Measurements from ENCODE around the gene CLK3.
"Not testable (repeated sequence)": the region's sequence is repeated elsewhere in the genome, so short reads cannot be mapped to it uniquely, and the experiment has no call there.

Gene CLK3

GRCh38 chr15:74646480-74646879 is 30.8 kb downstream of the CLK3 start:
- DNase-seq, result no peak

- no peak for DNase-seq
Observed at GRCh38 chr15:74648051-74648842, 32.6 kb downstream of the CLK3 start.

GRCh38 chr15:74651242-74651741 is 35.7 kb downstream of the CLK3 start:
- DNase-seq, result no peak

- no peak for DNase-seq
Observed at GRCh38 chr15:74653426-74654102, 37.9 kb downstream of the CLK3 start.

- no peak for DNase-seq
Observed at GRCh38 chr15:74655424-74655823, 39.8 kb downstream of the CLK3 start.

GRCh38 chr15:74656935-74657535 is 41.4 kb downstream of the CLK3 start:
- no peak for DNase-seq

- no peak for DNase-seq
Observed at GRCh38 chr15:74657846-74658245, 42.2 kb downstream of the CLK3 start.

GRCh38 chr15:74661280-74661679 is 45.6 kb downstream of the CLK3 start:
- DNase-seq, result not testable (repeated sequence)

- no peak for DNase-seq
Observed at GRCh38 chr15:74662064-74662860, 46.6 kb downstream of the CLK3 start.

- no peak for DNase-seq
Observed at GRCh38 chr15:74663303-74664027, 47.8 kb downstream of the CLK3 start.

GRCh38 chr15:74664028-74664616 is 48.5 kb downstream of the CLK3 start:
- no peak for DNase-seq

GRCh38 chr15:74664670-74665069 is 49.0 kb downstream of the CLK3 start:
- no peak for DNase-seq

- no peak for DNase-seq
Observed at GRCh38 chr15:74667975-74668374, 52.3 kb downstream of the CLK3 start.

GRCh38 chr15:74669627-74670026 is 54.0 kb downstream of the CLK3 start:
- DNase-seq, result no peak

GRCh38 chr15:74674161-74674560 is 58.5 kb downstream of the CLK3 start:
- no peak for DNase-seq

- DNase-seq, result no peak
Observed at GRCh38 chr15:74676801-74677200, 61.2 kb downstream of the CLK3 start.
